GM12878 (cell line): ENCODE data around the gene HNRNPLL. TPM values are rescaled to one million over a fixed set of nuclear protein-coding genes. Genes with fewer than 3 reads are reported as not detected.
A peak's percentile ranks its signal among the peaks of the same experiment; 100 is the strongest.

Experiments
- IKZF1 ChIP-seq: fragments of 450-650 bp; conservative IDR thresholded peaks from 2 replicates; pipeline ENCODE4 v1.6.1; 2017; ENCODE audit warnings: antibody characterized with exemption, mild to moderate bottlenecking
- IKZF2 ChIP-seq, 2 experiments: fragments of 450-650 bp; IDR thresholded peaks; 2 replicates each; pipeline ENCODE4 v1.6.1; 2017; ENCODE audit warnings: mild to moderate bottlenecking in 2 of 2, moderate library complexity in 2 of 2
- RELA ChIP-seq: fragments of 450-650 bp; IDR thresholded peaks from 2 replicates; pipeline ENCODE4 v1.8.0; 2014; ENCODE audit warnings: borderline replicate concordance; ENCODE audit not compliant: partially characterized antibody
- RELB ChIP-seq: fragments of 450-650 bp; IDR thresholded peaks from 2 replicates; pipeline ENCODE4 v1.6.1; 2017; ENCODE audit warnings: low read depth, mild to moderate bottlenecking, moderate library complexity
- RUNX3 ChIP-seq: IDR thresholded peaks from 2 replicates; pipeline ENCODE4 v1.6.1; 2012; ENCODE audit warnings: low read length, inconsistent platforms
- ZNF592 ChIP-seq: fragments of 450-650 bp; IDR thresholded peaks from 2 replicates; pipeline ENCODE4 v1.6.1; 2017; ENCODE audit warnings: mild to moderate bottlenecking, moderate library complexity
- ZNF687 ChIP-seq: fragments of 450-650 bp; IDR thresholded peaks from 2 replicates; pipeline ENCODE4 v1.6.1; 2017; ENCODE audit warnings: mild to moderate bottlenecking, moderate library complexity
- polyA plus RNA-seq, 11 experiments: library from polyadenylated mRNA; depleted of rRNA in 4 of 11; unstranded in 6 of 11; stranded (reverse) in 5 of 11; fragments of >200 nt; fragmentation: Nextera tagmentation in 4 of 11; fragmentation: Illumina TruSeq in 1 of 11; extraction: Ambion mirVana in 4 of 11; extraction: Trizol in 1 of 11; gene quantifications; 1 replicate in 1 of 11; 2 replicates in 10 of 11; pipeline versions ENCODE4 v1.2.1 to v1.2.3, GENCODE V29; 2011 to 2016; ENCODE audit warnings: inconsistent platforms in 2 of 11, missing spikeins in 2 of 11, low read depth in 1 of 11
- total RNA-seq, 4 experiments: library from RNA; depleted of rRNA in 3 of 4; stranded (reverse); fragments of >200 nt in 3 of 4; fragmentation: Illumina TruSeq in 1 of 4; extraction: Trizol in 1 of 4; gene quantifications; 2 replicates each; pipeline versions ENCODE4 v1.2.1 to v1.2.3, GENCODE V29; 2013 to 2021

HNRNPLL gene
- total and polyA plus RNA-seq, 10 of the 15 experiments (the other 5 are each of a cell fraction or from before 2014, with no cell fraction given): 0.98 to 27.1 (median 2.9) TPM

GRCh38 chr2:38619458-38620164 lies 16.9 kb upstream of the HNRNPLL start (continued):
- TF ChIP-seq RELB (peak; percentile 90), IKZF1 (peak; percentile 89), RUNX3 (peak; percentile 44; the same call in 1 of the 2 replicates), RELA (peak; percentile 14), ZNF592 (no peak), ZNF687 (no peak), IKZF2 (IDR thresholded peaks at IDR 0.05) (peak; percentile 92 to 93)
